Activated CD8-positive, alpha-beta T cell treated with anti-CD3 and anti-CD28 coated beads for 36 hours (primary cell): ENCODE results near the gene AMIGO1. TPM values are rescaled to one million over a fixed set of nuclear protein-coding genes. Genes with fewer than 3 reads are reported as not detected.

Source experiments
- ATAC-seq: fragments of 200-7000 bp; cut with Tn5 transposase; one replicate; pipeline ENCODE4 v1.10.0; 2021; ENCODE audit warnings: mild to moderate bottlenecking, moderate library complexity
- CTCF ChIA-PET: fragments of 350-600 bp; sonication (Branson Sonifier 250); formaldehyde crosslinking; loops from one replicate; lab custom pipeline; 2021; ENCODE audit warnings: antibody characterized with exemption; lab: Charles Lee
- POLR2A ChIA-PET: fragments of 350-600 bp; sonication (Branson Sonifier 250); formaldehyde crosslinking; loops from one replicate; lab custom pipeline; 2021; ENCODE audit warnings: antibody characterized with exemption; lab: Charles Lee
- DNase-seq: peaks from one replicate; pipeline ENCODE4 v3.0.0-alpha.2; 2020
- H3K27ac Mint-ChIP-seq: one replicate; pipeline ENCODE4 v1.8.0; 2021; ENCODE audit warnings: mild to moderate bottlenecking, mixed read lengths
- H3K27me3 Mint-ChIP-seq: one replicate; pipeline ENCODE4 v1.8.0; 2021; ENCODE audit warnings: mixed read lengths
- H3K36me3 Mint-ChIP-seq: one replicate; pipeline ENCODE4 v1.8.0; 2021; ENCODE audit warnings: low read depth, mixed read lengths
- H3K4me1 Mint-ChIP-seq: one replicate; pipeline ENCODE4 v1.8.0; 2021; ENCODE audit warnings: low read depth, mixed read lengths
- H3K4me3 Mint-ChIP-seq: one replicate; pipeline ENCODE4 v1.8.0; 2021; ENCODE audit warnings: mild to moderate bottlenecking, moderate library complexity, mixed read lengths
- H3K9me3 Mint-ChIP-seq: one replicate; pipeline ENCODE4 v1.8.0; 2021; ENCODE audit warnings: mixed read lengths
- intact Hi-C: fragments of 100-400 bp; cut with micrococcal nuclease; formaldehyde crosslinking; loops from one replicate; pipeline ENCODE4 v1.10.0; 2022
- total RNA-seq, 2 experiments: library from RNA; stranded (reverse); gene quantifications; one replicate each; pipeline ENCODE4 v1.2.3, GENCODE V29; 2021
- TF ChIP-seq, protein P1 (sequence below): fragments of 200-600 bp; IDR thresholded peaks from one replicate; pipeline ENCODE4 v1.8.0; 2022; ENCODE audit warnings: antibody characterized with exemption, mild to moderate bottlenecking

AMIGO1 gene
- total RNA-seq, 2 experiments from 2014 or later: 1.3 to 1.7 TPM

GRCh38 chr1:109508001-109508872, 1.3 kb downstream of the AMIGO1 start:
- H3K27ac Mint-ChIP-seq: peak overlapping the region; percentile 80
- ChIA-PET CTCF (interaction anchor here (0.9 to 40.7 kb wide), 5 partner anchors 9 to 83 kb away, joined by 5 to 1390 read pairs (median 6); partner anchors contain the start of genes CYB561D1, GPR61 and PSMA5), POLR2A (interaction anchor here (2.6 to 4.3 kb wide), 3 partner anchors 9 to 83 kb away, joined by 13 to 48 read pairs (median 22); partner anchors contain the start of genes ATXN7L2 and PSMA5)
- no peaks in the 10 kb centered on the region for H3K36me3 Mint-ChIP-seq
- H3K4me1 Mint-ChIP-seq: peaks cover 59% of the 10 kb centered on the region
- H3K9me3 Mint-ChIP-seq: no peaks in the 10 kb centered on the region
- H3K4me3 Mint-ChIP-seq: peak overlapping the region; percentile 78
- no peaks in the 10 kb centered on the region for H3K27me3 Mint-ChIP-seq
- DNase-seq (no peak), ATAC-seq (no peak)
- TF ChIP-seq, protein P1, sequence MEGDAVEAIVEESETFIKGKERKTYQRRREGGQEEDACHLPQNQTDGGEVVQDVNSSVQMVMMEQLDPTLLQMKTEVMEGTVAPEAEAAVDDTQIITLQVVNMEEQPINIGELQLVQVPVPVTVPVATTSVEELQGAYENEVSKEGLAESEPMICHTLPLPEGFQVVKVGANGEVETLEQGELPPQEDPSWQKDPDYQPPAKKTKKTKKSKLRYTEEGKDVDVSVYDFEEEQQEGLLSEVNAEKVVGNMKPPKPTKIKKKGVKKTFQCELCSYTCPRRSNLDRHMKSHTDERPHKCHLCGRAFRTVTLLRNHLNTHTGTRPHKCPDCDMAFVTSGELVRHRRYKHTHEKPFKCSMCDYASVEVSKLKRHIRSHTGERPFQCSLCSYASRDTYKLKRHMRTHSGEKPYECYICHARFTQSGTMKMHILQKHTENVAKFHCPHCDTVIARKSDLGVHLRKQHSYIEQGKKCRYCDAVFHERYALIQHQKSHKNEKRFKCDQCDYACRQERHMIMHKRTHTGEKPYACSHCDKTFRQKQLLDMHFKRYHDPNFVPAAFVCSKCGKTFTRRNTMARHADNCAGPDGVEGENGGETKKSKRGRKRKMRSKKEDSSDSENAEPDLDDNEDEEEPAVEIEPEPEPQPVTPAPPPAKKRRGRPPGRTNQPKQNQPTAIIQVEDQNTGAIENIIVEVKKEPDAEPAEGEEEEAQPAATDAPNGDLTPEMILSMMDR: no peak
- intact Hi-C loops: no loop called here

- TF ChIP-seq, protein P1: no peak
- intact Hi-C loops: no loop called here
- Mint-ChIP-seq H3K9me3 (no peaks in the 10 kb centered on the region), H3K27ac (peak overlapping the region; percentile 71), H3K36me3 (peaks cover 4% of the 10 kb centered on the region), H3K4me3 (no peak overlapping the region), H3K27me3 (no peaks in the 10 kb centered on the region), H3K4me1 (peaks cover 75% of the 10 kb centered on the region)
- CTCF ChIA-PET: interaction anchor here (1.0 to 40.7 kb wide), 6 partner anchors 11 to 134 kb away, joined by 3 to 1390 read pairs (median 8); partner anchors contain the start of genes CYB561D1 and GPR61
- POLR2A ChIA-PET: interaction anchor here (0.6 to 3.5 kb wide), 9 partner anchors 10 to 502 kb away, joined by 3 to 17 read pairs (median 5); partner anchors contain the start of genes ATXN7L2, CYB561D1 and GNAI3
- peak; percentile 29 for ATAC-seq
- no peak for DNase-seq
Measured at GRCh38 chr1:109504974-109505373, 4.6 kb downstream of the AMIGO1 start.

GRCh38 chr1:109503935-109504334, 5.6 kb downstream of the AMIGO1 start:
- H3K27ac Mint-ChIP-seq: peak overlapping the region; percentile 70
- no peaks in the 10 kb centered on the region for H3K9me3 Mint-ChIP-seq
- DNase-seq: no peak
- H3K4me3 Mint-ChIP-seq: no peak overlapping the region
- POLR2A ChIA-PET: interaction anchor here (0.7 to 3.5 kb wide), 5 partner anchors 9 to 28 kb away, joined by 4 to 17 read pairs (median 5); partner anchors contain the start of genes ATXN7L2 and CYB561D1
- no peak for ATAC-seq
- no peaks in the 10 kb centered on the region for H3K27me3 Mint-ChIP-seq
- peaks cover 81% of the 10 kb centered on the region for H3K4me1 Mint-ChIP-seq
- peaks cover 4% of the 10 kb centered on the region for H3K36me3 Mint-ChIP-seq
- intact Hi-C loops: no loop called here
- TF ChIP-seq, protein P1: no peak
- CTCF ChIA-PET: interaction anchor here (1.1 to 40.7 kb wide), 5 partner anchors 9 to 135 kb away, joined by 3 to 1390 read pairs (median 11); partner anchors contain the start of genes CYB561D1 and GPR61

DNA sequence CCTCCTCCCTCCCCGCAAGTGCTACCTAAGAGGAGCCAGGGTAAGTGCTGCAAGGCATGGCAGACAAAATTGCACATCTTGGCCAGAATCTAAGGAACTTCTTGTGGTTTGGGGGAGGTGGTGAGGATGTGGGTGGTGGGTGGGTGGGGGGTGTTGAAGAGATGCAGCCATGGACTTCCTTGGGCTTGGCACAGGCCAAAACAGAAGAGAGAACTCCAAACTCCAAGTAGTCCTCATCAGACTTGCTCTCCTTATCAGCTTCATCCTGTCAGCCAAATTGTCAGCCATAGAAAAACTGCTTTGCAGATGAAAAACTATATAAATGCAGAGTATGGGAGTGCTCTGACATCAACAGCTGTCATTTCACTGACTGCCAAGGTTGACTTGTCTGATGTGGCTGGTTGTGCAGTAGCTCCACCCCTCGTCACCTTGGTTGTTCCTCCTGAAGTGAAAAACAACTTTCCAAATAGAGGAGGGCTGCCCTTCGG, 7.1 kb downstream of the AMIGO1 start:
- ChIA-PET POLR2A (interaction anchor here (0.7 to 6.9 kb wide), 6 partner anchors 7 to 1689 kb away, joined by 3 to 48 read pairs (median 4); partner anchors contain the start of genes AMIGO1 and CYB561D1), CTCF (interaction anchor here (0.6 to 40.7 kb wide), 6 partner anchors 9 to 138 kb away, joined by 3 to 1390 read pairs (median 4); partner anchors contain the start of genes CYB561D1 and GPR61)
- intact Hi-C loops: no loop called here
- Mint-ChIP-seq H3K4me1 (peaks cover 82% of the 10 kb centered on the region), H3K27me3 (no peaks in the 10 kb centered on the region), H3K4me3 (peak overlapping the region; percentile 36), H3K36me3 (peaks cover 7% of the 10 kb centered on the region), H3K9me3 (no peaks in the 10 kb centered on the region), H3K27ac (peak overlapping the region; percentile 87)
- TF ChIP-seq, protein P1: no peak
- ATAC-seq: peak; percentile 64
- peak; percentile 52 for DNase-seq
